HepG2 (cell line): Measurements from ENCODE around the gene COPZ1.

Experiments
- CEBPB ChIP-seq: IDR thresholded peaks from 2 replicates; pipeline ENCODE4 v1.6.1; 2011; ENCODE audit warnings: low read depth, low read length, improper control_type of control experiment, borderline replicate concordance
- KLF9 ChIP-seq: IDR thresholded peaks from 2 replicates; pipeline ENCODE4 v1.6.1; 2016; ENCODE audit warnings: low read depth
- MAFF ChIP-seq: IDR thresholded peaks from 2 replicates; pipeline ENCODE4 v1.6.1; 2011; ENCODE audit warnings: low read depth, low read length, improper control_type of control experiment
- MED8 ChIP-seq: sonication (generic); formaldehyde crosslinking; IDR thresholded peaks from 2 replicates; pipeline ENCODE4 v1.8.1; 2023; ENCODE audit warnings: mild to moderate bottlenecking, missing genetic modification reagents; ENCODE audit not compliant: insufficient replicate concordance
- PHF8 ChIP-seq: sonication (generic); formaldehyde crosslinking; IDR thresholded peaks from 2 replicates; pipeline ENCODE4 v1.5.0; 2020; ENCODE audit warnings: missing genetic modification reagents
- RAD21 ChIP-seq: fragments of 450-650 bp; formaldehyde crosslinking; IDR thresholded peaks from 2 replicates; pipeline ENCODE4 v1.5.0; 2020; ENCODE audit warnings: mild to moderate bottlenecking
- RELA ChIP-seq: sonication (generic); formaldehyde crosslinking; IDR thresholded peaks from 2 replicates; pipeline ENCODE4 v1.4.0; 2020; ENCODE audit warnings: missing genetic modification reagents
- STAG1 ChIP-seq: sonication (generic); formaldehyde crosslinking; IDR thresholded peaks from 2 replicates; pipeline ENCODE4 v1.4.0; 2020; ENCODE audit warnings: missing genetic modification reagents
- TEAD2 ChIP-seq: sonication (generic); formaldehyde crosslinking; IDR thresholded peaks from 2 replicates; pipeline ENCODE4 v1.9.0; 2021; ENCODE audit warnings: missing genetic modification reagents
- ZNF546 ChIP-seq: sonication (generic); formaldehyde crosslinking; conservative IDR thresholded peaks from 2 replicates; pipeline ENCODE4 v1.8.1; 2023; ENCODE audit warnings: mild to moderate bottlenecking, missing genetic modification reagents
- TF ChIP-seq, protein P1 (sequence below): IDR thresholded peaks from 2 replicates; pipeline ENCODE4 v1.6.1; 2012; ENCODE audit warnings: inconsistent platforms
- TF ChIP-seq, protein P2 (sequence below): sonication (generic); formaldehyde crosslinking; conservative IDR thresholded peaks from 2 replicates; pipeline ENCODE4 v1.8.0; 2022; ENCODE audit warnings: mild to moderate bottlenecking, moderate library complexity, missing genetic modification reagents

DNA sequence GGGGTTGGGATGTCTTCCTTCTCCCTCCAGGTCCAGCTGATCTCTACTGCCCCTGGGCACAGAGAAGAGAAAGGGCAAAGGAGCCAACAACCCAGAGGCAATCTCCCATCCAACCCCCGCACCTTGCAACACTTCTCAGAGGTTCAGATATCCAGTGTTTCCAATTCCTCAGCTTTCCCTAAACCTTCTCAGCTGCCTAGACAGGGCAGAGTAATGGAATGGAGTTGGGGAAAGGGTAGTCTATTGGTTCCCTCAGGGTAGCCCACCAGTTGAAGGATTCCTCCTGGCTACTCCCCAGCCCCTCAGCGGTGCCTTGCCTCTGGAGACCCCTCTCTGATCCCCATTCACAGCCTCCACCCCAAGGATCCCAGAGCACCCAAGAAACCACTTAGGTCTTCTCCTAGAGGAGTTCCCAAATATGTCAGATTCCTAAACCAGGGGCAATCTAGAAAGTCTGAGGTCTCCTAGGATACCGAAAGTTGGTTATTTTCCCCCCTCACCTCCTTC, 24.7 kb upstream of the COPZ1 start:
- TF ChIP-seq RAD21 (CRISPR knock-in tag) (no peak), KLF9 (CRISPR knock-in tag) (no peak), ZNF546 (CRISPR knock-in tag) (no peak), RELA (CRISPR knock-in tag) (no peak), PHF8 (CRISPR knock-in tag) (no peak; the same call in 1 of the 2 replicates), TEAD2 (CRISPR knock-in tag) (no peak), STAG1 (CRISPR knock-in tag) (no peak), MAFF (no peak), CEBPB (no peak), MED8 (CRISPR knock-in tag) (no peak)
- TF ChIP-seq, protein P1, sequence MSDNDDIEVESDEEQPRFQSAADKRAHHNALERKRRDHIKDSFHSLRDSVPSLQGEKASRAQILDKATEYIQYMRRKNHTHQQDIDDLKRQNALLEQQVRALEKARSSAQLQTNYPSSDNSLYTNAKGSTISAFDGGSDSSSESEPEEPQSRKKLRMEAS: no peak
- TF ChIP-seq, protein P2, sequence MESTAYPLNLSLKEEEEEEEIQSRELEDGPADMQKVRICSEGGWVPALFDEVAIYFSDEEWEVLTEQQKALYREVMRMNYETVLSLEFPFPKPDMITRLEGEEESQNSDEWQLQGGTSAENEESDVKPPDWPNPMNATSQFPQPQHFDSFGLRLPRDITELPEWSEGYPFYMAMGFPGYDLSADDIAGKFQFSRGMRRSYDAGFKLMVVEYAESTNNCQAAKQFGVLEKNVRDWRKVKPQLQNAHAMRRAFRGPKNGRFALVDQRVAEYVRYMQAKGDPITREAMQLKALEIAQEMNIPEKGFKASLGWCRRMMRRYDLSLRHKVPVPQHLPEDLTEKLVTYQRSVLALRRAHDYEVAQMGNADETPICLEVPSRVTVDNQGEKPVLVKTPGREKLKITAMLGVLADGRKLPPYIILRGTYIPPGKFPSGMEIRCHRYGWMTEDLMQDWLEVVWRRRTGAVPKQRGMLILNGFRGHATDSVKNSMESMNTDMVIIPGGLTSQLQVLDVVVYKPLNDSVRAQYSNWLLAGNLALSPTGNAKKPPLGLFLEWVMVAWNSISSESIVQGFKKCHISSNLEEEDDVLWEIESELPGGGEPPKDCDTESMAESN (CRISPR knock-in tag): no peak
